ENCODE measurements around the gene OTOG.

The OTOG gene

GRCh38 chr11:17519061-17519885 lies 27.8 kb upstream of the OTOG start:
- no peak for DNase-seq (ENCODE audit: low read depth in 2 of 2)

GRCh38 chr11:17521106-17521900 lies 25.8 kb upstream of the OTOG start:
- no peak for DNase-seq (ENCODE audit: low read depth in 2 of 2)

GRCh38 chr11:17522655-17523054 lies 24.4 kb upstream of the OTOG start:
- DNase-seq (ENCODE audit: low read depth in 2 of 2) = no peak

- no peak for DNase-seq (ENCODE audit: low read depth in 2 of 2)
Measured at GRCh38 chr11:17524221-17524620, 22.8 kb upstream of the OTOG start.

- DNase-seq (ENCODE audit: low read depth in 2 of 2) = no peak
Measured at GRCh38 chr11:17525570-17525969, 21.5 kb upstream of the OTOG start.

- no peak for DNase-seq (ENCODE audit: low read depth in 2 of 2)
Measured at GRCh38 chr11:17526326-17526725, 20.7 kb upstream of the OTOG start.

GRCh38 chr11:17526931-17527627 lies 20.0 kb upstream of the OTOG start:
- no peak for DNase-seq (ENCODE audit: low read depth in 2 of 2)

GRCh38 chr11:17527628-17527995 lies 19.4 kb upstream of the OTOG start:
- no peak for DNase-seq (ENCODE audit: low read depth in 2 of 2)

- no peak for DNase-seq (ENCODE audit: low read depth in 2 of 2)
Measured at GRCh38 chr11:17528181-17528691, 18.8 kb upstream of the OTOG start.

- no peak for DNase-seq (ENCODE audit: low read depth in 2 of 2)
Measured at GRCh38 chr11:17528906-17529843, 17.9 kb upstream of the OTOG start.

- DNase-seq (ENCODE audit: low read depth in 2 of 2) = no peak
Measured at GRCh38 chr11:17529844-17530185, 17.2 kb upstream of the OTOG start.

- no peak for DNase-seq (ENCODE audit: low read depth in 2 of 2)
Measured at GRCh38 chr11:17531071-17531600, 15.9 kb upstream of the OTOG start.

GRCh38 chr11:17531636-17532113 lies 15.4 kb upstream of the OTOG start:
- DNase-seq (ENCODE audit: low read depth in 2 of 2) = no peak

GRCh38 chr11:17532784-17533183 lies 14.3 kb upstream of the OTOG start:
- no peak for DNase-seq (ENCODE audit: low read depth in 2 of 2)

- DNase-seq (ENCODE audit: low read depth in 2 of 2) = no peak
Measured at GRCh38 chr11:17533341-17533740, 13.7 kb upstream of the OTOG start.

GRCh38 chr11:17533778-17534415 lies 13.2 kb upstream of the OTOG start:
- DNase-seq (ENCODE audit: low read depth in 2 of 2) = no peak

GRCh38 chr11:17535488-17535887 lies 11.6 kb upstream of the OTOG start:
- no peak for DNase-seq (ENCODE audit: low read depth in 2 of 2)

- DNase-seq (ENCODE audit: low read depth in 2 of 2) = no peak
Measured at GRCh38 chr11:17537261-17537660, 9.8 kb upstream of the OTOG start.

GRCh38 chr11:17538054-17538453 lies 9.0 kb upstream of the OTOG start:
- DNase-seq (ENCODE audit: low read depth in 2 of 2) = no peak

- DNase-seq (ENCODE audit: low read depth in 2 of 2) = no peak
Measured at GRCh38 chr11:17538731-17539130, 8.3 kb upstream of the OTOG start.

All from stimulated activated CD8-positive, alpha-beta memory T cell treated with anti-CD3 and anti-CD28 coated beads, Interleukin-15, amount 100 ng/mL, for 4 hours (primary cell).